22Rv1 (cell line): ENCODE data around the gene PNRC2.
"Not testable (repeated sequence)": the region's sequence is repeated elsewhere in the genome, so short reads cannot be mapped to it uniquely, and the experiment has no call there.

Experiments used
- H3K27ac ChIP-seq: fragments of 450-650 bp; 2 replicates; pipeline ENCODE4 v1.5.1; 2017
- ZFX ChIP-seq: fragments of 450-650 bp; IDR thresholded peaks from 2 replicates; pipeline ENCODE4 v1.6.1; 2017; ENCODE audit warnings: antibody characterized with exemption, borderline replicate concordance
- TF ChIP-seq, protein P1 (sequence below): fragments of 450-650 bp; IDR thresholded peaks from 2 replicates; pipeline ENCODE4 v1.5.1; 2017; ENCODE audit warnings: mild to moderate bottlenecking

The PNRC2 gene

DNA sequence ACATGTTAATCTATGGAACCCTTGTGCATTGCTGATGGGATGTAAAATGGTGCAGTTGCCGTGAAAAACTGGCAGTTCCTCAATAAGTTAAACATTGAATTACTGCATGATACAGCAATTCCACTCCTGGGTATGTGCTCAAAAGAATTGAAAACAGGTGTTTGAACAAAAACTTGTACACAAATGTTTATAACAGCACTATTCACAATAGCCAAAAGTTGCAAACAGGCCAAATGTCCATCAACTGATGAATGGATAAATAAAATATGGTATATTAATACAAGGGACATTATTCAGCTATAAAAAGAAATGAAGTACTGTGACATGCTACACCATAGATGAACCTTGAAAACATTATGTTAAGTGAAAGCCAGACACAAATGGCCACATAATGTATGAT lies 38.2 kb downstream of the PNRC2 start:
- no peak overlapping the region for H3K27ac ChIP-seq
- TF ChIP-seq ZFX = no peak
- TF ChIP-seq, protein P1, sequence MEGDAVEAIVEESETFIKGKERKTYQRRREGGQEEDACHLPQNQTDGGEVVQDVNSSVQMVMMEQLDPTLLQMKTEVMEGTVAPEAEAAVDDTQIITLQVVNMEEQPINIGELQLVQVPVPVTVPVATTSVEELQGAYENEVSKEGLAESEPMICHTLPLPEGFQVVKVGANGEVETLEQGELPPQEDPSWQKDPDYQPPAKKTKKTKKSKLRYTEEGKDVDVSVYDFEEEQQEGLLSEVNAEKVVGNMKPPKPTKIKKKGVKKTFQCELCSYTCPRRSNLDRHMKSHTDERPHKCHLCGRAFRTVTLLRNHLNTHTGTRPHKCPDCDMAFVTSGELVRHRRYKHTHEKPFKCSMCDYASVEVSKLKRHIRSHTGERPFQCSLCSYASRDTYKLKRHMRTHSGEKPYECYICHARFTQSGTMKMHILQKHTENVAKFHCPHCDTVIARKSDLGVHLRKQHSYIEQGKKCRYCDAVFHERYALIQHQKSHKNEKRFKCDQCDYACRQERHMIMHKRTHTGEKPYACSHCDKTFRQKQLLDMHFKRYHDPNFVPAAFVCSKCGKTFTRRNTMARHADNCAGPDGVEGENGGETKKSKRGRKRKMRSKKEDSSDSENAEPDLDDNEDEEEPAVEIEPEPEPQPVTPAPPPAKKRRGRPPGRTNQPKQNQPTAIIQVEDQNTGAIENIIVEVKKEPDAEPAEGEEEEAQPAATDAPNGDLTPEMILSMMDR = no peak

DNA sequence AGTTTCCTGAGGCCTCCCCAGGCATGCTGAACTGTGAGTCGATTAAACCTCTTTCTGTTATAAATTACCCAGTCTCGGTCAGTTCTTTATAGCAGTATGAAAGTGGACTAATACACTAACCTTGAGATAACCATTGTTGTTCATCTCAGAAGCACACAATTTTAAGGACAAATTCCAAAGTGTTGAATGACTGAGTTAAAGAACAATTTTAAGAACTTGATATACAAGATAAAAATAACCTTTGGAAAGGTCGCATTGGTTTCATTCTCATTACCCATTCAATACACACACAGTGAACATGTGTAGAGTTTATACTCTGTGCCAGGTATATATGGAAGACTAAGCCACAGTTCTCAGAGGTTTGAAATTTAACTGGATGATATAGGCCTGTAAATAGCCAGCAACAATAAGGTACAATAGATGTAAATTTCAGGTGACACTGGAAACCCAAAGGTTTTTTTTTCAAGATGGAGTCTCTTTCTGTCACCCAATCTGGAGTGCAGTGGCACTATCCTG lies 39.6 kb downstream of the PNRC2 start:
- H3K27ac ChIP-seq = no peak overlapping the region
- no peak for TF ChIP-seq ZFX
- TF ChIP-seq, protein P1 = no peak

DNA sequence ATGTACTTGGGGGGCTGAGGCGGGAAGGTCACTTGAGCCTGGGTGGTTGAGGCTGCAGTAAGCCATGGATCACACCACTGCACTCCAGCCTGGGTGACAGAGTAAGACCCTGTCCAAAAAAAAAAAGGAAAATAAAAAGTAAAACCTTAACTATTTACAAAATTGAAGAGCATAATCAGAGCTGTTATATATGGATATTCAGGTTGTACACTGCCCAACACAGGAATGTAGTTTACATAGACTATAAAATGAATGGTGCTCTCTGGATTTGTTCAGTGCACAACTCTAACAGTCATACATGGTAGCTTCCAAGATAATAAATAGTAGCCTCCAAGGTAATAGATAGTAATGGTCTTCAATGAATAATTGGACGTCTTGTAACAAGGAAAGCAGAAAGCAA lies 43.1 kb downstream of the PNRC2 start:
- TF ChIP-seq, protein P1 = no peak
- no peak for TF ChIP-seq ZFX
- no peak overlapping the region for H3K27ac ChIP-seq

DNA sequence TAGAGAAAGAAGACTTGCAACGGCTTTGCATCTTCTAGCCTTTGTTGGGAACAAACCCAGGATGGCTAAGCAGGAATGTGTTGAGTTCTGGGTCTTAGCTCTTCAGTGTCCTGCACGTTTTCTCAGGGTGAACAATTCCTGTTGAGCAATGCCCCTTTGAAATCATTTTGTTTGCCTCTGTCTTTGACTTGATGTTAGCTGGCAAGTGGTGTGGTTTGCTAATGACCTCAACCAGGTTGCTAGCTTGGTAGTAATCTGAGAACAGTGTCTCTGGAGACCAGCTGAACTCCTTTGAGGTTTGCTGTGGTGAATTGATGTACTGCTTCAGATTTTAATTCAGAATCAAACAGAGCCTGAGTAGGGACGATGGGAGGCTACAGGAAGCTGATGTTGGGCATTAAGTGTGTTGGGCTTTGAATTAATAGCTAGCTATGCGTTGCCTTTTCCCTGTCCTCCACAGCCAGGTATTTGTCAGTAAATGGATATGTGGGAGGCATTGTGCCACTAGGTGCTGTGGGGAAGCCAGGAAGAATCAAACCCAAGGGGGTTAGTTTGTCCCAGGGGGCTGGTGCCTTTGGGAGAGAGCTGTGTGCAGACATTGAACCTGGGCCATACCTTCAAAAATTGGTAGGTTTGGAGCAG lies 43.8 kb downstream of the PNRC2 start:
- no peak overlapping the region for H3K27ac ChIP-seq
- TF ChIP-seq ZFX = no peak
- TF ChIP-seq, protein P1 = no peak

DNA sequence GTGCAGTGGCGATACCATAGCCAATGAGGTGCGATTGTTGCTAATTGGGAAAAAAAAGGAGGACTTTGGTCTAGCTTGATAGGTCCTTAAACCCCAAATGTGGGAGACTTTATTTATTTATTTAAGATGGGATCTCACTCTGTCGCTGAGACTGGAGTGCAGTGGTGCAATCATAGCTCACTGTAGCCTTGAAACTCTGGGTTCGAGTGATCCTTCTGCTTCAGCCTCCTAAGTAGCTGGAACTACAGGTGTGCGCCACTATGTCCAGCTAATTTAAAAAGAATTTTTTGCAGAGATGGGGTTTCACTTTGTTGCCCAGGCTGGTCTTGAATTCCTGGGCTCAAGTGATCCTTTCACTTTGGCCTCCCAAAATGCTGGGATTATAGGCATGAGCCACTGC lies 44.5 kb downstream of the PNRC2 start:
- no peak overlapping the region for H3K27ac ChIP-seq
- TF ChIP-seq ZFX = no peak
- TF ChIP-seq, protein P1 = no peak

DNA sequence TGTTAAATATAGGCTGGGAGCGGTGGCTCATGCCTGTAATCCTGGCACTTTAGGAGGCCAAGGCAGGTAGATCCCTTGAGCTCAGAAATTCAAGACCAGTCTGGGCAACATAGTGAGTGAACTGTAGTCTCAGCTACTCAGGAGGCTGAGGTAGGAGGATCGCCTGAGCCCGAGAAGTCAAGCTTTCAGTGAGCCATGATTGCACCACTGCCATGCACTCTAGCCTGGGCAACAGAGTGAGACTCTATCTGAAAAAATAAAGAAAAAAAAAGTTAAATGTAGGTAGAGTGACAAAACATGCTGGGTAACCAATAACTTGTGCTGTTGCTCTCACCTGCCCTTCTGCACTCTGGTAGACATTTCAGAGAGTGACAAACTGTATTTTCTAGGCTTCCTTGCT lies 45.5 kb downstream of the PNRC2 start:
- no peak overlapping the region for H3K27ac ChIP-seq
- TF ChIP-seq, protein P1 = no peak
- no peak for TF ChIP-seq ZFX

DNA sequence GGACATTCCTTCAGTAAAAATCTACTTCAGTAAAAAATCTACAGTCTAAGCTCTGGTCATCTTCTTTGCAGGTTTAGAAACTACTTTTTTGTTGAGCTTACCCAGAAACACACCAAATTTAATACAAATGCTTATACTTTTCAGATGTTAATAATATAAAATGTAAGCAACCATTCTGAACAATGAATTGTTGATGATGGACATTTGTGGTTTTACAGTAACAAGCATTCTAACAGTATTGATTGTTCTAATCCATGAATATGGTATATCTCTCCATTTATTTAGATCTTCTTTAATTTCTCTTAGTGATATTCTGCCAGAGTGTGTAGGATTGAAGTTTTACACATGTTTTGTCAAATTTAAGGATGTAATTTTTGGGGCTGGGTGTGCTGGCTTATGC lies 47.5 kb downstream of the PNRC2 start:
- TF ChIP-seq, protein P1 = no peak
- no peak for TF ChIP-seq ZFX
- H3K27ac ChIP-seq = no peak overlapping the region

DNA sequence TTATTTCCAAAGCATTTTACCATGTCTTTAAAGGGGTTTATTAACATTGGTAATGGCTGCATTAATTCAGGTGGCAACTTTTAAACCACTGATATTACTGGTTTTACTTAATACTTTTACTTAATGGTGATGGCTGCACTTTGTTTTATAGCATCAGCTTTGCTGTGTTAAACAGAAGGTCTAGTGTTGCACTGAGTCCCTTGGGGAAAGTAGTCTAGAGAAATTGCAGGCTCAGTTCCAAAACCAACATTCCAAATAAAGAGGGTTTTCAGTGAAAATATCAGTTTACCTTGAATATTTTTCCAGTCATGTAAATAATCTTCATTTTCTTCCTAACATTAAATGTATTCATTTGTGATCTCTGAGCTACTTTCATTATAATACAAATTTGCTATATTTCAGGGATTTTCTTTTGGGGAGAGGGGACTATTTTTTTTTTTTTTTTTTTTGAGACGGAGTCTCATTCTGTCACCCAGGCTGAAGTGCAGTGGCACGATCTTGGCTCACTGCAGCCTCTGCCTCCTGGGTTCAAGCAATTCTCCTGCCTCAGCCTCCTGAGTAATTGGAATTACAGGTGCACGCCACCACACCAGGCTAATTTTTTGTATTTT lies 49.1 kb downstream of the PNRC2 start:
- not testable (repeated sequence) for H3K27ac ChIP-seq
